Inflammatory macrophage treated with lipopolysaccharide for 1 hour (primary cell): Measurements from ENCODE around the gene RETREG2.

Experiments
- DNase-seq, 2 donors: peaks; one replicate each; pipeline ENCODE4 v3.0.0-alpha.2; 2020 to 2022

The RETREG2 gene

GRCh38 chr2:219177552-219178376 lies at the start of gene RETREG2:
Gene RETREG2, plus strand, starts transcription at chr2:219178275. Its CDS starts 78 bp downstream, at chr2:219178353.
- peak; percentile 83 to 86 for DNase-seq

- no peak for DNase-seq
These were observed 49.7 kb upstream of the RETREG2 start for GRCh38 chr2:219128396-219128795.

- no peak for DNase-seq
These were observed 48.5 kb upstream of the RETREG2 start for GRCh38 chr2:219129589-219129988.

- no peak for DNase-seq
These were observed 46.7 kb upstream of the RETREG2 start for GRCh38 chr2:219131327-219131726.

- no peak for DNase-seq
These were observed 46.3 kb upstream of the RETREG2 start for GRCh38 chr2:219131744-219132143.

- DNase-seq, result no peak
These were observed 44.1 kb upstream of the RETREG2 start for GRCh38 chr2:219133976-219134375.

GRCh38 chr2:219140722-219141121 lies 37.4 kb upstream of the RETREG2 start:
- DNase-seq, result no peak

- no peak for DNase-seq
These were observed 35.7 kb upstream of the RETREG2 start for GRCh38 chr2:219142329-219142728.

- no peak for DNase-seq
These were observed 28.4 kb upstream of the RETREG2 start for GRCh38 chr2:219149667-219150066.

- peak; percentile 59 to 96 for DNase-seq
These were observed 22.9 kb upstream of the RETREG2 start for GRCh38 chr2:219155054-219155644.

- no peak for DNase-seq
These were observed 20.7 kb upstream of the RETREG2 start for GRCh38 chr2:219157396-219157795.

GRCh38 chr2:219158025-219158424 lies 20.1 kb upstream of the RETREG2 start:
- DNase-seq, result no peak

- no peak for DNase-seq
These were observed 19.5 kb upstream of the RETREG2 start for GRCh38 chr2:219158586-219158985.

GRCh38 chr2:219159771-219160185 lies 18.3 kb upstream of the RETREG2 start:
- DNase-seq, result peak in 1 of 2 donors; percentile 9

- peak; percentile 91 to 95 for DNase-seq
These were observed 17.7 kb upstream of the RETREG2 start, which contains the start of gene NHEJ1 for GRCh38 chr2:219160186-219161017. Gene NHEJ1, minus strand, starts transcription at chr2:219160815. Its CDS starts 2,453 bp downstream, at chr2:219158362.

- no peak for DNase-seq
These were observed 17.0 kb upstream of the RETREG2 start for GRCh38 chr2:219161097-219161496.

- no peak for DNase-seq
These were observed 14.9 kb upstream of the RETREG2 start for GRCh38 chr2:219163156-219163555.

GRCh38 chr2:219165058-219165911 lies 12.8 kb upstream of the RETREG2 start:
- DNase-seq, result no peak

GRCh38 chr2:219167997-219168396 lies 10.1 kb upstream of the RETREG2 start:
- no peak for DNase-seq

- peak in 1 of 2 donors; percentile 9 for DNase-seq
These were observed 9.5 kb upstream of the RETREG2 start for GRCh38 chr2:219168526-219168925.

- no peak for DNase-seq
These were observed 9.1 kb upstream of the RETREG2 start for GRCh38 chr2:219168932-219169331.

- DNase-seq, result no peak
These were observed 8.0 kb upstream of the RETREG2 start, which contains the start of gene SLC23A3 for GRCh38 chr2:219169930-219170654. Gene SLC23A3, minus strand, starts transcription at chr2:219170029. Its CDS starts 45 bp downstream, at chr2:219169984.
